DND-41 (cell line): Measurements from ENCODE around the gene CACNA1S.

Source experiments
- ATAC-seq: fragments of 200-7000 bp; cut with Tn5 transposase; 3 replicates; pipeline ENCODE4 v1.9.1; 2021; ENCODE audit warnings: low read depth; ENCODE audit not compliant: insufficient read depth
- DNase-seq: peaks from one replicate; pipeline ENCODE4 v3.0.0-alpha.2; 2020
- H2AFZ ChIP-seq: 2 replicates; pipeline ENCODE4 v1.6.0; 2012; ENCODE audit warnings: low read depth, low read length
- H3K27ac ChIP-seq: 2 replicates; pipeline ENCODE4 v1.5.1; 2012; ENCODE audit warnings: low read length, inconsistent platforms
- H3K27me3 ChIP-seq: fragments of 200-600 bp; sonication (generic); 2 replicates; pipeline ENCODE4 v1.6.0; 2012; ENCODE audit warnings: low read length, mild to moderate bottlenecking, inconsistent platforms; ENCODE audit not compliant: insufficient read depth, poor library complexity
- H3K36me3 ChIP-seq: 2 replicates; pipeline ENCODE4 v1.5.1; 2012; ENCODE audit warnings: low read length, inconsistent platforms; ENCODE audit not compliant: insufficient read depth
- H3K4me1 ChIP-seq: 2 replicates; pipeline ENCODE4 v1.5.1; 2012; ENCODE audit warnings: mild to moderate bottlenecking, low read length; ENCODE audit not compliant: insufficient read depth
- H3K4me2 ChIP-seq: 2 replicates; pipeline ENCODE4 v1.6.0; 2012; ENCODE audit warnings: mild to moderate bottlenecking, moderate library complexity, low read length, inconsistent platforms; ENCODE audit not compliant: insufficient read depth
- H3K4me3 ChIP-seq, 2 experiments: fragments of 200-600 bp in 1 of 2; shearing (Covaris generic) in 1 of 2; 2 replicates each; pipeline ENCODE4 v1.5.1; 2012 to 2016; ENCODE audit warnings: inconsistent platforms in 2 of 2, low read length in 2 of 2, mild to moderate bottlenecking in 2 of 2, low read depth in 1 of 2, moderate library complexity in 1 of 2
- H3K79me2 ChIP-seq: 2 replicates; pipeline ENCODE4 v1.6.0; 2012; ENCODE audit warnings: low read length, inconsistent platforms; ENCODE audit not compliant: insufficient read depth
- H3K9ac ChIP-seq: 2 replicates; pipeline ENCODE4 v1.6.0; 2012; ENCODE audit warnings: low read depth, mild to moderate bottlenecking, inconsistent platforms, low read length, moderate library complexity
- H3K9me3 ChIP-seq: 2 replicates; pipeline ENCODE4 v1.5.1; 2012; ENCODE audit warnings: low read length, moderate library complexity, mild to moderate bottlenecking, inconsistent platforms; ENCODE audit not compliant: insufficient read depth, severe bottlenecking
- H4K20me1 ChIP-seq: 2 replicates; pipeline ENCODE4 v1.6.0; 2012; ENCODE audit warnings: low read length; ENCODE audit not compliant: insufficient read depth
- EZH2 ChIP-seq: IDR thresholded peaks from 3 replicates; pipeline ENCODE4 v1.6.1; 2012; ENCODE audit warnings: borderline replicate concordance, low read depth, mild to moderate bottlenecking, moderate library complexity, low read length, inconsistent platforms; ENCODE audit not compliant: severe bottlenecking
- TF ChIP-seq, protein P1 (sequence below): IDR thresholded peaks from 2 replicates; pipeline ENCODE4 v1.5.1; 2012; ENCODE audit warnings: borderline replicate concordance, low read length, moderate library complexity, mild to moderate bottlenecking; ENCODE audit not compliant: poor library complexity, severe bottlenecking; ENCODE audit errors: extremely low read depth

CACNA1S gene

DNA sequence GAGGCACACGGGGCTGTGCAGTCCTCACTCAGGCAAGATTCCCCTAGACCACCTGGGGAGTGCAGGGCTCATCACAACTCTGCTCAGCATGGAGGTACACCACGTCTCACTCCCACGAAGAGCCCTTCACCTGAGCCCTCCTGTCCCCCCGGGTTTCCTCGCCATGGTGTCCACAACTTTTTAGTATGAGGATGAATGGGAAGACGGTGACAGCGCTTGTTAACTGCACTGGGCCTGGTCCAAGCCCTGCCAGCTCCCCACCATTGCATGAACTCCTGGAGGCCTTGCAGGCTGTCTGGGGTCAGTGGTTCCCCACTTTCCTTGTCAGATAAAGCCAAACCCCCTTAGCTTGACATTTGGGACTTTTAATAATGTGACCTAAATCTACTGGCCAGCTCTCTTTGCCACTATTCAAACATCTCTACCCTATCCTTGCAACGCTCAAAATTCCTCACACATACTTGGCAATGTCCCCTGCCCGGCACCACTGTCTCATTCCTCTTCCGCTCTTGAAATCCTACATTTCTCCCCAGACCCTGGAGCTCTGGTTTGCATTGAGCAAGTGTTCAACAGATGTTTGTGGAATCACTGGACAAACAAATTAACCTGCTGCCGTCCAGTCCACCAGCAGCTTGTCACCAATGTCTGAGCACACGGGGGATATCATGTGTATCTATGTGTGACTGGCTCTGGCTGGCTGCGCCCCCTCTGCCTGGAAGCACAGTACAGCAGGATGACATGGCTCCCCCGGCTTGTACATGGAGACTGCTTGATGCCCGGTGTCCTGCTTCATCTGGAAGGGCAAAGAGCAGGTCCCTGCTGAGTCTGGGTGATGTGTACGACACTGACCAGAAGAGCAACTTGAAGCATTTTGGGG is 30.9 kb upstream of the CACNA1S start:
- no peak for DNase-seq
- Histone ChIP-seq H3K9ac (no peak overlapping the region), H3K4me3 (no peak overlapping the region), H3K79me2 (no peaks in the 10 kb centered on the region), H4K20me1 (peaks cover 14% of the 10 kb centered on the region), H3K4me1 (no peaks in the 10 kb centered on the region), H3K9me3 (no peaks in the 10 kb centered on the region), H3K4me2 (no peak overlapping the region), H2AFZ (no peak overlapping the region), H3K27me3 (no peaks in the 10 kb centered on the region), H3K27ac (no peak overlapping the region), H3K36me3 (peaks cover 90% of the 10 kb centered on the region)
- TF ChIP-seq EZH2: no peak
- TF ChIP-seq, protein P1, sequence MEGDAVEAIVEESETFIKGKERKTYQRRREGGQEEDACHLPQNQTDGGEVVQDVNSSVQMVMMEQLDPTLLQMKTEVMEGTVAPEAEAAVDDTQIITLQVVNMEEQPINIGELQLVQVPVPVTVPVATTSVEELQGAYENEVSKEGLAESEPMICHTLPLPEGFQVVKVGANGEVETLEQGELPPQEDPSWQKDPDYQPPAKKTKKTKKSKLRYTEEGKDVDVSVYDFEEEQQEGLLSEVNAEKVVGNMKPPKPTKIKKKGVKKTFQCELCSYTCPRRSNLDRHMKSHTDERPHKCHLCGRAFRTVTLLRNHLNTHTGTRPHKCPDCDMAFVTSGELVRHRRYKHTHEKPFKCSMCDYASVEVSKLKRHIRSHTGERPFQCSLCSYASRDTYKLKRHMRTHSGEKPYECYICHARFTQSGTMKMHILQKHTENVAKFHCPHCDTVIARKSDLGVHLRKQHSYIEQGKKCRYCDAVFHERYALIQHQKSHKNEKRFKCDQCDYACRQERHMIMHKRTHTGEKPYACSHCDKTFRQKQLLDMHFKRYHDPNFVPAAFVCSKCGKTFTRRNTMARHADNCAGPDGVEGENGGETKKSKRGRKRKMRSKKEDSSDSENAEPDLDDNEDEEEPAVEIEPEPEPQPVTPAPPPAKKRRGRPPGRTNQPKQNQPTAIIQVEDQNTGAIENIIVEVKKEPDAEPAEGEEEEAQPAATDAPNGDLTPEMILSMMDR: no peak
- no peak for ATAC-seq

DNA sequence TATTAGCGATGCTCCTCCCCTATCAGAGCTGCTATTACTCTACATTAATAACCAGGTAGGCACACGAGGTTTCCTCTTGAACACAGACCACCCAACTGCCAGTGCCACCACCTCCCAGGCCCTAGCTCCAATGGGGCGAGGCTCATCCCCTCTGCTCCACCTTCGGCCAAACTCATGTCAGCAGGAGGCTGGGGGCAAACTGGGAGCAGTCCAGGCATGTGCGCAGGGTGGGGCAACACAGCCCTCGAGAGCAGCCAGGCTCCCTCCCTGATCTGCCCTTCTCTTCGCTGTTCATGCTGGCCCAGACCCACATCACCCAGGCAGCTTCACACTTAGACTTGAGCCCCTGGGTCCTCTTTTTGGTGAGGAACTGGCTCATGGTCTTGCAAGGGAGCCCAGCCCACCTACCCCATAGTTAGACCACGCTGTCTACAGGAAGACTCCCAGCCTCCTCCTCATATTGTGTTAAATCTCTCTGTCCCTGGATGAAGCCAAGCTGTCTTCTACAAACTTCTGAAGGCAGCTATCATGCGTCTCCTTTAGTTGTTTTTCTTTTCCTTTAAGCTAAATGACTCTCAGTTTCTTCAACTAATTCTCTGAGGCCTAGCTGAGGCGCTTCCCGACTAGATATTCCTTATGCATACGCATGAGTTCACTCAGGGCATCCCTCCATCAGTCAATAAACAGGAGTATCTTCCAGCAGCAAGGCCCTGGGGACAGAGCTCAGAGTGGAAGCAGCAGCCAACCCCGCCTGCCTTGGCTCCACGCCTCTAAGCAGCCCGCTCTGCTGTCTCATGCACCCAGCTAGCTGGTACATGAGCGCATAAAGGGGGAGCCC is 30.0 kb upstream of the CACNA1S start:
- no peak for ATAC-seq
- Histone ChIP-seq H4K20me1 (peaks cover 12% of the 10 kb centered on the region), H2AFZ (no peak overlapping the region), H3K4me1 (no peaks in the 10 kb centered on the region), H3K27ac (no peak overlapping the region), H3K27me3 (no peaks in the 10 kb centered on the region), H3K9ac (no peak overlapping the region), H3K36me3 (peaks cover 88% of the 10 kb centered on the region), H3K9me3 (no peaks in the 10 kb centered on the region), H3K79me2 (no peaks in the 10 kb centered on the region), H3K4me3 (no peak overlapping the region), H3K4me2 (no peak overlapping the region)
- DNase-seq: no peak
- no peak for TF ChIP-seq EZH2
- TF ChIP-seq, protein P1: no peak

DNA sequence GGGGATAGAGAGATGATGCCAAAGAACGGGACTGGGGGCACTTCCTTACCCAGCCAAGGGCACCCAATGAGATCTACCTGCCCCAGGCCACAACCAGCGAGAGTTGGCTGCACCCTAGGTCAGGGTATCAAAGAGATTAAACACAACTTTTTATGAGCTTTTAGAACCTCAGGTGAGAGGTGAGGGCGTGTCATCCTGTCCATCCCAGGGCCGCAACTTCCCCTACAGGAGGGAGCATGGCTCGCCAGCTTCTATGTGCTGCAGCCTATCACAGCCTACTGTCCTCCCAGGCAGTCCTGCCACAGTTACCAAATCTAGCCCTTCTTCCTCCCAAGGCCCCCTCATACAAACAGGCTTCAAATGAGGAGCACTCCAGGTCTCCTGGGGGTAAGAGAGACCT is 29.2 kb upstream of the CACNA1S start:
- ATAC-seq: no peak
- peaks cover 88% of the 10 kb centered on the region for H3K36me3 ChIP-seq
- H3K4me3 ChIP-seq: no peak overlapping the region

More for the DNA sequence above, 29.2 kb upstream of the CACNA1S start:
- peaks cover 16% of the 10 kb centered on the region for H4K20me1 ChIP-seq
- no peak overlapping the region for H2AFZ ChIP-seq
- H3K9ac ChIP-seq: no peak overlapping the region
- H3K4me2 ChIP-seq: no peak overlapping the region
- H3K9me3 ChIP-seq: no peaks in the 10 kb centered on the region
- no peaks in the 10 kb centered on the region for H3K4me1 ChIP-seq
- no peak overlapping the region for H3K27ac ChIP-seq
- TF ChIP-seq, protein P1: no peak
- no peak for TF ChIP-seq EZH2
- no peak for DNase-seq
- H3K27me3 ChIP-seq: no peaks in the 10 kb centered on the region
- H3K79me2 ChIP-seq: no peaks in the 10 kb centered on the region
